ENCODE data around the gene FOXL1. TPM values are rescaled to one million over a fixed set of nuclear protein-coding genes. Genes with fewer than 3 reads are reported as not detected.

Gene FOXL1
- total RNA-seq, 1 experiment from 2014 or later = 7.5 TPM

DNA sequence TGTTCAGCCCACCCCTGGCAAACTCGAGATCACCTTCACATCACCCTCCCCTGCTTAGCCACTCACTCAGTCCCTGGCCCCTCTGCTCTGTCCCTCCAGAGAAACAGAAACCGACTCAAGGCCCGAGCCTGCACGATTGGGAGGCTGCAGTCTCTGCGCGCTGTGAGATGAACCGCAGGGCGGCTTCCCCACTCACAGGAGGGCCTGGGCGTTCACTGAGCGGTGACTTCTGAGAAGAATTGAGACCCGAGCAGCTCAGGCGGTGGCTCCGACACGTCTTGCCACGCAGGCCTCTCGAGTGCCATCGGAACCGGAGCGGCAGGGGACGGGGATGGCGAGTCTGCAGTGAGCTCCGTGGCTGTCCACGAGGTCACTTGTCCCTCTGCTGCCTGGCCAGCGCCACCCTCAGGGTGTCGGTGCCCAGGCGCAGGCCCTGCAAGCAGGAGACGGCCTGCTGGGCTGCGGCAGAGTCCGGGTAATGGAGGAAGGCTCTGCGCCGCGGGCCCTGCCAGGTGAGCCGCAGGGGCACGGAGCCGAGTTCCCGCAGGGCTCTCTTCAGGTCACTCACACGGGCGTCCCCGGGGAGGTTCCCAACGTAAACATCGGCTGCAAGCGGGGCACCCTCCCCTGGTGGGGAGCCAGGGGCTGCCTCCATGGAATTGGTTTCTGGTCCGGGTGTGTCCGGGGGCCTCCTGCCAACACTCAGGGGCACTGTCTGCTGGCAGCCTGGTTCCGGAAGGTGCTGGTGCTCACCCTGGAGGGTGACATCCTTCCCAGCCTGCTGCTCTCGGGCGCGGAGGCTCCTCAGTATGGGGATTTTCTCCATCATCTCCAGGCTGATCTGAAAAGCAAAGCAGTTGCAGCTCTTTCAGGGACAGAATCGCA is 46.5 kb upstream of the FOXL1 start:
- no peaks in the 10 kb centered on the region for H4K20me1 ChIP-seq (ENCODE audit: insufficient read depth)
- no peaks in the 10 kb centered on the region for H3K27me3 ChIP-seq (ENCODE audit: insufficient read depth, low read length)
- H3K27ac ChIP-seq (ENCODE audit: low read depth, low read length) = no peak overlapping the region
- no peaks in the 10 kb centered on the region for H3K9me2 ChIP-seq (ENCODE audit: insufficient read depth)
- DNase-seq (ENCODE audit: low read depth, low spot score) (no peak), ATAC-seq (no peak)
- ChIA-PET POLR2A (no interaction called here), CTCF (no interaction called here), RAD21 (ENCODE audit: low non-redundant PET in 1 of 2, low total read pairs in 2 of 2, uncharacterized antibody in 2 of 2, unreplicated experiment in 2 of 2) (no interaction called here)
- no peak overlapping the region for H3K4me2 ChIP-seq (ENCODE audit: low read length)
- no TSS peak for BruUV-seq (replicated peaks)
- intact Hi-C loops (cut with micrococcal nuclease) = no loop called here
- H3K4me3 ChIP-seq (replicated peaks in 1 of 2; ENCODE audit: low read depth in 1 of 2, low read length in 2 of 2) = no peak overlapping the region
- TF ChIP-seq EZH2 (IDR thresholded peaks at IDR 0.05) = no peak
- TF ChIP-seq SRF (IDR thresholded peaks at IDR 0.05; ENCODE audit: low read depth) = no peak
- no peak for TF ChIP-seq ELF1 (IDR thresholded peaks at IDR 0.05; ENCODE audit: borderline replicate concordance, low read depth)
- TF ChIP-seq YY1 (IDR thresholded peaks at IDR 0.05; ENCODE audit: extremely low read depth, insufficient replicate concordance, low read depth, low read length) = no peak
- no peak for TF ChIP-seq JUND (IDR thresholded peaks at IDR 0.05)
- no peak for TF ChIP-seq SIN3A (IDR thresholded peaks at IDR 0.05; ENCODE audit: low read depth)
- no peak for TF ChIP-seq POLR2AphosphoS5 (IDR thresholded peaks at IDR 0.05; ENCODE audit: low read depth, low read length)
- TF ChIP-seq, protein P1, sequence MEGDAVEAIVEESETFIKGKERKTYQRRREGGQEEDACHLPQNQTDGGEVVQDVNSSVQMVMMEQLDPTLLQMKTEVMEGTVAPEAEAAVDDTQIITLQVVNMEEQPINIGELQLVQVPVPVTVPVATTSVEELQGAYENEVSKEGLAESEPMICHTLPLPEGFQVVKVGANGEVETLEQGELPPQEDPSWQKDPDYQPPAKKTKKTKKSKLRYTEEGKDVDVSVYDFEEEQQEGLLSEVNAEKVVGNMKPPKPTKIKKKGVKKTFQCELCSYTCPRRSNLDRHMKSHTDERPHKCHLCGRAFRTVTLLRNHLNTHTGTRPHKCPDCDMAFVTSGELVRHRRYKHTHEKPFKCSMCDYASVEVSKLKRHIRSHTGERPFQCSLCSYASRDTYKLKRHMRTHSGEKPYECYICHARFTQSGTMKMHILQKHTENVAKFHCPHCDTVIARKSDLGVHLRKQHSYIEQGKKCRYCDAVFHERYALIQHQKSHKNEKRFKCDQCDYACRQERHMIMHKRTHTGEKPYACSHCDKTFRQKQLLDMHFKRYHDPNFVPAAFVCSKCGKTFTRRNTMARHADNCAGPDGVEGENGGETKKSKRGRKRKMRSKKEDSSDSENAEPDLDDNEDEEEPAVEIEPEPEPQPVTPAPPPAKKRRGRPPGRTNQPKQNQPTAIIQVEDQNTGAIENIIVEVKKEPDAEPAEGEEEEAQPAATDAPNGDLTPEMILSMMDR (IDR thresholded peaks at IDR 0.05 in 2 of 3, conservative IDR thresholded peaks at IDR 0.05 in 1 of 3; ENCODE audit: borderline replicate concordance in 1 of 3, insufficient read depth in 1 of 3, low read depth in 2 of 3, low read length in 2 of 3) = no peak
- TF ChIP-seq TCF7L2 (IDR thresholded peaks at IDR 0.05; ENCODE audit: borderline replicate concordance, extremely low read depth, insufficient read depth, insufficient read length) = no peak
- TF ChIP-seq EGR1 (IDR thresholded peaks at IDR 0.05; ENCODE audit: low read depth) = no peak
- peaks cover 0 to 9% of the 10 kb centered on the region in 2 experiments; a peak in 2 of 4 replicates for H3K36me3 ChIP-seq (ENCODE audit: control insufficient read depth in 1 of 2, insufficient read depth in 2 of 2, low read length in 2 of 2)
- H3K9ac ChIP-seq (ENCODE audit: low read length) = no peak overlapping the region
- no peak overlapping the region for H2AFZ ChIP-seq (ENCODE audit: low read depth, low read length, poor library complexity, severe bottlenecking)
- no peaks in the 10 kb centered on the region for H3K9me3 ChIP-seq (ENCODE audit: control insufficient read depth in 1 of 2, insufficient read depth in 1 of 2, low read depth in 1 of 2, low read length in 2 of 2)
- H3K79me2 ChIP-seq (ENCODE audit: insufficient read depth, low read length) = no peaks in the 10 kb centered on the region
- peaks cover 0 to 10% of the 10 kb centered on the region in 2 experiments; a peak in 1 of 4 replicates for H3K4me1 ChIP-seq (ENCODE audit: control insufficient read depth in 1 of 2, insufficient read depth in 2 of 2, low read length in 2 of 2)

All from HCT116 (cell line).